HepG2 (cell line): ENCODE results near the gene TTC4. TPM values are rescaled to one million over a fixed set of nuclear protein-coding genes. Genes with fewer than 3 reads are reported as not detected.

Experiments used
- ATF1 ChIP-seq: IDR thresholded peaks from 2 replicates; pipeline ENCODE4 v1.6.1; 2016; ENCODE audit warnings: mild to moderate bottlenecking, control low read depth
- BCL3 ChIP-seq: sonication (generic); formaldehyde crosslinking; IDR thresholded peaks from 2 replicates; pipeline ENCODE4 v1.5.1; 2020; ENCODE audit warnings: mild to moderate bottlenecking, missing genetic modification reagents, moderate library complexity
- BCL6 ChIP-seq: IDR thresholded peaks from 2 replicates; pipeline ENCODE4 v1.6.1; 2016; ENCODE audit warnings: missing genetic modification reagents, missing compliant biosample characterization
- CEBPG ChIP-seq: IDR thresholded peaks from 2 replicates; pipeline ENCODE4 v1.6.1; 2016
- CSRNP2 ChIP-seq: sonication (generic); formaldehyde crosslinking; conservative IDR thresholded peaks from 2 replicates; pipeline ENCODE4 v1.8.0; 2022; ENCODE audit warnings: low read depth, missing genetic modification reagents
- GZF1 ChIP-seq: sonication (generic); formaldehyde crosslinking; IDR thresholded peaks from 2 replicates; pipeline ENCODE4 v1.5.1; 2020; ENCODE audit warnings: mild to moderate bottlenecking, missing genetic modification reagents
- IKZF5 ChIP-seq: IDR thresholded peaks from 2 replicates; pipeline ENCODE4 v1.6.1; 2018; ENCODE audit warnings: missing genetic modification reagents, mild to moderate bottlenecking, missing compliant biosample characterization
- KLF11 ChIP-seq: IDR thresholded peaks from 2 replicates; pipeline ENCODE4 v1.6.1; 2016; ENCODE audit warnings: missing compliant biosample characterization
- POGZ ChIP-seq: sonication (generic); formaldehyde crosslinking; IDR thresholded peaks from 2 replicates; pipeline ENCODE4 v1.4.0; 2020; ENCODE audit warnings: mild to moderate bottlenecking, missing genetic modification reagents
- POLR2AphosphoS5 ChIP-seq: IDR thresholded peaks from 2 replicates; pipeline ENCODE4 v1.6.1; 2012; ENCODE audit warnings: low read depth, low read length
- RARG ChIP-seq: sonication (generic); formaldehyde crosslinking; IDR thresholded peaks from 2 replicates; pipeline ENCODE4 v1.4.0; 2020; ENCODE audit warnings: low read depth, mild to moderate bottlenecking, missing genetic modification reagents
- SAFB2 ChIP-seq: sonication (generic); formaldehyde crosslinking; IDR thresholded peaks from 2 replicates; pipeline ENCODE4 v1.5.1; 2020; ENCODE audit warnings: missing genetic modification reagents, low read depth, mild to moderate bottlenecking, borderline replicate concordance
- SRF ChIP-seq: IDR thresholded peaks from 2 replicates; pipeline ENCODE4 v1.6.1; 2011; ENCODE audit warnings: mild to moderate bottlenecking, low read depth, low read length, moderate library complexity
- ZBTB37 ChIP-seq: sonication (generic); formaldehyde crosslinking; IDR thresholded peaks from 2 replicates; pipeline ENCODE4 v1.4.0; 2020; ENCODE audit warnings: mild to moderate bottlenecking, missing genetic modification reagents
- ZNF563 ChIP-seq: sonication (generic); formaldehyde crosslinking; IDR thresholded peaks from 2 replicates; pipeline ENCODE4 v1.8.0; 2022; ENCODE audit warnings: mild to moderate bottlenecking, moderate library complexity, missing genetic modification reagents
- ZNF564 ChIP-seq: sonication (generic); formaldehyde crosslinking; IDR thresholded peaks from 2 replicates; pipeline ENCODE4 v1.8.1; 2023; ENCODE audit warnings: mild to moderate bottlenecking, missing genetic modification reagents
- ZNF792 ChIP-seq: IDR thresholded peaks from 2 replicates; pipeline ENCODE4 v1.6.1; 2016
- polyA plus RNA-seq, 8 experiments: library from polyadenylated mRNA; depleted of rRNA in 3 of 8; stranded (reverse) in 7 of 8; unstranded in 1 of 8; fragments of >200 nt; fragmentation: Illumina TruSeq in 4 of 8; extraction: Trizol in 4 of 8; gene quantifications; 2 replicates each; pipeline versions ENCODE4 v1.2.1 to v1.2.3, GENCODE V29; 2011 to 2016; ENCODE audit warnings: low read depth in 4 of 8, missing spikeins in 1 of 8, mixed read lengths in 1 of 8; ENCODE audit not compliant: insufficient read depth in 1 of 8
- total RNA-seq, 5 experiments: library from RNA; depleted of rRNA; stranded (reverse); fragments of >200 nt; fragmentation: Illumina TruSeq; extraction: Trizol; gene quantifications; 2 replicates each; pipeline ENCODE4 v1.2.3, GENCODE V29; 2016; ENCODE audit warnings: low read depth in 1 of 5
- TF ChIP-seq, protein P1 (sequence below): sonication (generic); formaldehyde crosslinking; IDR thresholded peaks from 2 replicates; pipeline ENCODE4 v1.4.0; 2020; ENCODE audit warnings: missing genetic modification reagents
- TF ChIP-seq, protein P2 (sequence below): sonication (generic); formaldehyde crosslinking; IDR thresholded peaks from 2 replicates; pipeline ENCODE4 v1.5.0; 2020; ENCODE audit warnings: mild to moderate bottlenecking, missing genetic modification reagents, borderline replicate concordance

The TTC4 gene
- total and polyA plus RNA-seq, 2 of the 13 experiments (the other 11 are each of a cell fraction or from before 2014, with no cell fraction given) = 13.1 to 24.7 TPM

DNA sequence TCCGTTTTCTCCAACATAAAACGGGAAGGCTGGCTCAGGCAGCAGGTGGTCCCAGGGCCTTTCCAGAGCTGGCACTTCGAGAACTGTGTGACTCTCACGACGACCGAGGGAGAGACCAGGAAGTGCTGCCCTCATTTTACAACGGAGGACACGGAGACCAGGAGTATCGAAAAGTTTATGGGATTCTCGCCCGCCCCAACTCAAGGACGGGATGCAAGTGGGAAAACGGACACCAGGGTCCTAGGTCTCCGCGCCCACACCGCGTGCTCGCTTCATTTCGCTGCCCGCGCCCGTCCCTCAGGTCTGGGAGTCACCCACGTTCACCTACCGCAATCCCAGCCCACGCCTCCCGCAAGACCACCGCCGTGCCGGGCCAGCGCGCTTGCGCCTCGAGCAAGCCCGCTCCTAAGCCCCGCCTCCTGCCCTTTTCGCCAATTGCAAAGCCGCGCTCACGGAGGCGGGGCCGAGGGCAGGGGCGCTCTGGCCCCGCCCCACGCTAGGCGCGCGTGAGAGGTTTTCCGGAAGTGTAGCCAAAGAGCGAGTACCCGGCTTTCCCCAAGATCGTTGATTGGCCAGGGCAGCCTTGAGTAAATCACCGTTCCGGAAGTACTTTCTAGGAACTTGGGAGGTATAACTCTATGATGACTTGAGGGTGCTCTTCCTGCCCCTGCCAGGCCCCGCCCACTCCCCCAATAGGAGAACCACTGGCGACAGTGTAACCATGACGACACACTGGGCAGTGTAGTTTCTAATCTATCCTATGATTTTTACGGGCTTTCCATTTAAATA is 48.7 kb downstream of the TTC4 start, which contains the start of gene PARS2 (continued):
- TF ChIP-seq, protein P1, sequence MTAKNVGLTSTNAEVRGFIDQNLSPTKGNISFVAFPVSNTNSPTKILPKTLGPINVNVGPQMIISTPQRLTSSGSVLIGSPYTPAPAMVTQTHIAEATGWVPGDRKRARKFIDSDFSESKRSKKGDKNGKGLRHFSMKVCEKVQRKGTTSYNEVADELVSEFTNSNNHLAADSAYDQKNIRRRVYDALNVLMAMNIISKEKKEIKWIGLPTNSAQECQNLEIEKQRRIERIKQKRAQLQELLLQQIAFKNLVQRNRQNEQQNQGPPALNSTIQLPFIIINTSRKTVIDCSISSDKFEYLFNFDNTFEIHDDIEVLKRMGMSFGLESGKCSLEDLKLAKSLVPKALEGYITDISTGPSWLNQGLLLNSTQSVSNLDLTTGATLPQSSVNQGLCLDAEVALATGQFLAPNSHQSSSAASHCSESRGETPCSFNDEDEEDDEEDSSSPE (CRISPR knock-in tag) = peak; percentile 82
- TF ChIP-seq BCL3 (CRISPR knock-in tag) (peak; percentile 84; the same call in 1 of the 2 replicates), CEBPG (CRISPR knock-in tag) (peak; percentile 21; the same call in 1 of the 2 replicates), ZNF563 (CRISPR knock-in tag) (peak; percentile 53; the same call in 1 of the 2 replicates), RARG (CRISPR knock-in tag) (no peak), POLR2AphosphoS5 (peak; percentile 90), IKZF5 (CRISPR knock-in tag) (peak; percentile 82), SAFB2 (CRISPR knock-in tag) (no peak), ATF1 (peak; percentile 63; the same call in 1 of the 2 replicates), GZF1 (CRISPR knock-in tag) (no peak), POGZ (CRISPR knock-in tag) (peak; percentile 44; the same call in 1 of the 2 replicates), SRF (no peak), KLF11 (0 out of 2 replicates have a peak, but pooled peaks have one; percentile 24), ZNF564 (CRISPR knock-in tag) (no peak), CSRNP2 (no peak), ZBTB37 (CRISPR knock-in tag) (no peak), ZNF792 (0 out of 2 replicates have a peak, but pooled peaks have one; percentile 23), BCL6 (peak; percentile 79)
- TF ChIP-seq, protein P2, sequence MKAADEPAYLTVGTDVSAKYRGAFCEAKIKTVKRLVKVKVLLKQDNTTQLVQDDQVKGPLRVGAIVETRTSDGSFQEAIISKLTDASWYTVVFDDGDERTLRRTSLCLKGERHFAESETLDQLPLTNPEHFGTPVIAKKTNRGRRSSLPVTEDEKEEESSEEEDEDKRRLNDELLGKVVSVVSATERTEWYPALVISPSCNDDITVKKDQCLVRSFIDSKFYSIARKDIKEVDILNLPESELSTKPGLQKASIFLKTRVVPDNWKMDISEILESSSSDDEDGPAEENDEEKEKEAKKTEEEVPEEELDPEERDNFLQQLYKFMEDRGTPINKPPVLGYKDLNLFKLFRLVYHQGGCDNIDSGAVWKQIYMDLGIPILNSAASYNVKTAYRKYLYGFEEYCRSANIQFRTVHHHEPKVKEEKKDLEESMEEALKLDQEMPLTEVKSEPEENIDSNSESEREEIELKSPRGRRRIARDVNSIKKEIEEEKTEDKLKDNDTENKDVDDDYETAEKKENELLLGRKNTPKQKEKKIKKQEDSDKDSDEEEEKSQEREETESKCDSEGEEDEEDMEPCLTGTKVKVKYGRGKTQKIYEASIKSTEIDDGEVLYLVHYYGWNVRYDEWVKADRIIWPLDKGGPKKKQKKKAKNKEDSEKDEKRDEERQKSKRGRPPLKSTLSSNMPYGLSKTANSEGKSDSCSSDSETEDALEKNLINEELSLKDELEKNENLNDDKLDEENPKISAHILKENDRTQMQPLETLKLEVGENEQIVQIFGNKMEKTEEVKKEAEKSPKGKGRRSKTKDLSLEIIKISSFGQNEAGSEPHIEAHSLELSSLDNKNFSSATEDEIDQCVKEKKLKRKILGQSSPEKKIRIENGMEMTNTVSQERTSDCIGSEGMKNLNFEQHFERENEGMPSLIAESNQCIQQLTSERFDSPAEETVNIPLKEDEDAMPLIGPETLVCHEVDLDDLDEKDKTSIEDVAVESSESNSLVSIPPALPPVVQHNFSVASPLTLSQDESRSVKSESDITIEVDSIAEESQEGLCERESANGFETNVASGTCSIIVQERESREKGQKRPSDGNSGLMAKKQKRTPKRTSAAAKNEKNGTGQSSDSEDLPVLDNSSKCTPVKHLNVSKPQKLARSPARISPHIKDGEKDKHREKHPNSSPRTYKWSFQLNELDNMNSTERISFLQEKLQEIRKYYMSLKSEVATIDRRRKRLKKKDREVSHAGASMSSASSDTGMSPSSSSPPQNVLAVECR (CRISPR knock-in tag) = peak; percentile 95
